Measurements from ENCODE around the gene CFAP20DC. TPM values are rescaled to one million over a fixed set of nuclear protein-coding genes. Genes with fewer than 3 reads are reported as not detected.

Gene CFAP20DC
- total RNA-seq, 1 experiment from 2014 or later = 2.9 TPM

DNA sequence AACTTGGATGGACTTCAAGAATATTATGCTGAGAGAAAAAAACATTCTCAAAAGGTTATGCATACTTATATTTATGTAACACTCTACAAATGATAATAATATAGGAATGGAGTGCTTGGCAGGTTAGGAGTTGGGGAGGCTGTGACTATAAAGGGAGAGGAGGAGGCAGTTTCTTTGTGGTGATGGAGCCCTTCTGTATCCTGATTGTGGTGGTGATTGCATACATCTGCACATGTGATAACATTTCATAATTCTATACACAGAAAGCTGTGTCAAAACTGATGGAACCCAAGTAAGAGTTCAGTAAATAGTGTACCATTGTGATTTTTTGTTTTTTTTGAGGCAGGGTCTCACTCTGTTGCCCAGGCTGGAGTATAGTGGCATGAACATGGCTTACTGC, 351.6 kb downstream of the CFAP20DC start:
- no peak overlapping the region for H3K27ac ChIP-seq (ENCODE audit: low read depth, low read length)
- H3K36me3 ChIP-seq (ENCODE audit: control insufficient read depth in 1 of 2, insufficient read depth in 2 of 2, low read length in 2 of 2) = no peaks in the 10 kb centered on the region
- intact Hi-C loops (cut with micrococcal nuclease) = no loop called here
- no peaks in the 10 kb centered on the region for H3K9me3 ChIP-seq (ENCODE audit: control insufficient read depth in 1 of 2, insufficient read depth in 1 of 2, low read depth in 1 of 2, low read length in 2 of 2)
- no peak for ATAC-seq
- DNase-seq (ENCODE audit: low read depth, low spot score) = no peak
- H2AFZ ChIP-seq (ENCODE audit: low read depth, low read length, poor library complexity, severe bottlenecking) = no peak overlapping the region
- RAD21 ChIA-PET (ENCODE audit: low non-redundant PET in 1 of 2, low total read pairs in 2 of 2, uncharacterized antibody in 2 of 2, unreplicated experiment in 2 of 2) = no interaction called here
- CTCF ChIA-PET = no interaction called here
- POLR2A ChIA-PET = no interaction called here
- BruUV-seq (replicated peaks) = no TSS peak
- H3K27me3 ChIP-seq (ENCODE audit: insufficient read depth, low read length) = no peaks in the 10 kb centered on the region
- H3K4me1 ChIP-seq (ENCODE audit: control insufficient read depth in 1 of 2, insufficient read depth in 2 of 2, low read length in 2 of 2) = no peaks in the 10 kb centered on the region
- no peaks in the 10 kb centered on the region for H4K20me1 ChIP-seq (ENCODE audit: insufficient read depth)
- H3K4me2 ChIP-seq (ENCODE audit: low read length) = no peak overlapping the region
- H3K79me2 ChIP-seq (ENCODE audit: insufficient read depth, low read length) = no peaks in the 10 kb centered on the region
- TF ChIP-seq SIN3A (IDR thresholded peaks at IDR 0.05; ENCODE audit: low read depth) = no peak
- no peak for TF ChIP-seq CEBPB (IDR thresholded peaks at IDR 0.05; ENCODE audit: low read depth)
- no peak for TF ChIP-seq YY1 (IDR thresholded peaks at IDR 0.05; ENCODE audit: extremely low read depth, insufficient replicate concordance, low read depth, low read length)
- H3K4me3 ChIP-seq (replicated peaks in 1 of 2; ENCODE audit: low read depth in 1 of 2, low read length in 2 of 2) = no peak overlapping the region
- no peaks in the 10 kb centered on the region for H3K9me2 ChIP-seq (ENCODE audit: insufficient read depth)
- no peak overlapping the region for H3K9ac ChIP-seq (ENCODE audit: low read length)

DNA sequence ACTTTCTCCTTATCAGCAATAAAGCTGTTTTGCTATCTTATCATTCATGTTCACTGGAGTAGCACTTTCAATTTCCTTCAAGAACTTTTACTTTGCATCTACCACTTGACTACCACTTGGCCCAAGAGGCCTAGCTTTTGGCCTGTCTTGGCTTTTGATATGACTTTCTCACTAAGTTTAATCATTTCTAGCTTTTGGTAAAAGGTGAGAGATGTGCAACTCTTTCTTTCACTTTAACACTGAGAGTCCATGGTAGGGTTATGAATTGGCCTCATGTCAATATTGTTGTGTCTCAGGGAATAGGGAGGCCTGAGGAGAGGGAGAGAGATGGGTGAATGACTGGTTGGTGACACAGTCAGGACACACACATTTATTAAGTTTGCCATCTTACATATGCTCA, 352.3 kb downstream of the CFAP20DC start:
- ATAC-seq (no peak), DNase-seq (ENCODE audit: low read depth, low spot score) (no peak)
- Histone ChIP-seq H4K20me1 (ENCODE audit: insufficient read depth) (no peaks in the 10 kb centered on the region), H3K27me3 (ENCODE audit: insufficient read depth, low read length) (no peaks in the 10 kb centered on the region), H3K27ac (ENCODE audit: low read depth, low read length) (no peak overlapping the region), H3K9ac (ENCODE audit: low read length) (no peak overlapping the region), H3K4me1 (ENCODE audit: control insufficient read depth in 1 of 2, insufficient read depth in 2 of 2, low read length in 2 of 2) (no peaks in the 10 kb centered on the region), H3K79me2 (ENCODE audit: insufficient read depth, low read length) (no peaks in the 10 kb centered on the region), H3K36me3 (ENCODE audit: control insufficient read depth in 1 of 2, insufficient read depth in 2 of 2, low read length in 2 of 2) (no peaks in the 10 kb centered on the region), H2AFZ (ENCODE audit: low read depth, low read length, poor library complexity, severe bottlenecking) (no peak overlapping the region), H3K9me2 (ENCODE audit: insufficient read depth) (no peaks in the 10 kb centered on the region), H3K4me3 (replicated peaks in 1 of 2; ENCODE audit: low read depth in 1 of 2, low read length in 2 of 2) (no peak overlapping the region), H3K4me2 (ENCODE audit: low read length) (no peak overlapping the region), H3K9me3 (ENCODE audit: control insufficient read depth in 1 of 2, insufficient read depth in 1 of 2, low read depth in 1 of 2, low read length in 2 of 2) (no peaks in the 10 kb centered on the region)
- ChIA-PET RAD21 (ENCODE audit: low non-redundant PET in 1 of 2, low total read pairs in 2 of 2, uncharacterized antibody in 2 of 2, unreplicated experiment in 2 of 2) (no interaction called here), POLR2A (no interaction called here), CTCF (no interaction called here)
- BruUV-seq (replicated peaks) = no TSS peak
- intact Hi-C loops (cut with micrococcal nuclease) = no loop called here
- TF ChIP-seq ELF1 (IDR thresholded peaks at IDR 0.05; ENCODE audit: borderline replicate concordance, low read depth) = no peak
- TF ChIP-seq JUND (IDR thresholded peaks at IDR 0.05) = no peak
- TF ChIP-seq, protein P1, sequence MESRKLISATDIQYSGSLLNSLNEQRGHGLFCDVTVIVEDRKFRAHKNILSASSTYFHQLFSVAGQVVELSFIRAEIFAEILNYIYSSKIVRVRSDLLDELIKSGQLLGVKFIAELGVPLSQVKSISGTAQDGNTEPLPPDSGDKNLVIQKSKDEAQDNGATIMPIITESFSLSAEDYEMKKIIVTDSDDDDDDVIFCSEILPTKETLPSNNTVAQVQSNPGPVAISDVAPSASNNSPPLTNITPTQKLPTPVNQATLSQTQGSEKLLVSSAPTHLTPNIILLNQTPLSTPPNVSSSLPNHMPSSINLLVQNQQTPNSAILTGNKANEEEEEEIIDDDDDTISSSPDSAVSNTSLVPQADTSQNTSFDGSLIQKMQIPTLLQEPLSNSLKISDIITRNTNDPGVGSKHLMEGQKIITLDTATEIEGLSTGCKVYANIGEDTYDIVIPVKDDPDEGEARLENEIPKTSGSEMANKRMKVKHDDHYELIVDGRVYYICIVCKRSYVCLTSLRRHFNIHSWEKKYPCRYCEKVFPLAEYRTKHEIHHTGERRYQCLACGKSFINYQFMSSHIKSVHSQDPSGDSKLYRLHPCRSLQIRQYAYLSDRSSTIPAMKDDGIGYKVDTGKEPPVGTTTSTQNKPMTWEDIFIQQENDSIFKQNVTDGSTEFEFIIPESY (IDR thresholded peaks at IDR 0.05; ENCODE audit: extremely low read depth, insufficient replicate concordance, low read length) = no peak
- no peak for TF ChIP-seq POLR2AphosphoS5 (IDR thresholded peaks at IDR 0.05; ENCODE audit: low read depth, low read length)
- no peak for TF ChIP-seq EZH2phosphoT487 (IDR thresholded peaks at IDR 0.05; ENCODE audit: borderline replicate concordance)
- TF ChIP-seq TCF7L2 (IDR thresholded peaks at IDR 0.05; ENCODE audit: borderline replicate concordance, extremely low read depth, insufficient read depth, insufficient read length) = no peak
- no peak for TF ChIP-seq FOSL1 (IDR thresholded peaks at IDR 0.05; ENCODE audit: low read depth)
- TF ChIP-seq EZH2 (IDR thresholded peaks at IDR 0.05) = no peak
- no peak for TF ChIP-seq SIN3A (IDR thresholded peaks at IDR 0.05; ENCODE audit: low read depth)
- no peak for TF ChIP-seq SRF (IDR thresholded peaks at IDR 0.05; ENCODE audit: low read depth)
- no peak for TF ChIP-seq ZNF274 (IDR thresholded peaks at IDR 0.05; ENCODE audit: low read depth, low read length)
- no peak for TF ChIP-seq CBX3 (IDR thresholded peaks at IDR 0.05; ENCODE audit: low read depth)
- no peak for TF ChIP-seq ZFX (IDR thresholded peaks at IDR 0.05)
- TF ChIP-seq YY1 (IDR thresholded peaks at IDR 0.05; ENCODE audit: extremely low read depth, insufficient replicate concordance, low read depth, low read length) = no peak
- TF ChIP-seq REST (IDR thresholded peaks at IDR 0.05; ENCODE audit: low read depth) = no peak

Measured in HCT116 (cell line).